ENCODE results near the gene RBM47. TPM values are rescaled to one million over a fixed set of nuclear protein-coding genes. Genes with fewer than 3 reads are reported as not detected.

Gene RBM47
- total and polyA plus RNA-seq, 2 donors (not counting 1 experiment from before 2014, with no cell fraction given), result 5.6 to 12.9 TPM

- POLR2A ChIA-PET, result no interaction called here
- intact Hi-C loops (cut with micrococcal nuclease), result no loop called here
These were observed 128.9 kb downstream of the RBM47 start for GRCh38 chr4:40500781-40501180.

GRCh38 chr4:40493160-40493559 is 136.5 kb downstream of the RBM47 start:
- Histone ChIP-seq H4K20me1 (ENCODE audit: control insufficient read depth, insufficient read depth, low read length, poor library complexity, severe bottlenecking) (no peaks in the 10 kb centered on the region), H3K4me3 (ENCODE audit: control extremely low read depth in 1 of 5, extremely low read depth in 1 of 5, insufficient read depth in 1 of 5, low read depth in 2 of 5, low read length in 4 of 5) (no peak overlapping the region), H3K9ac (ENCODE audit: low read length) (no peak overlapping the region), H3K4me2 (replicated peaks; ENCODE audit: low read depth, low read length, poor library complexity, severe bottlenecking) (no peak overlapping the region), H2AFZ (ENCODE audit: insufficient read depth, low read depth, low read length, poor library complexity, severe bottlenecking) (no peak overlapping the region), H3K27ac (ENCODE audit: low read length in 2 of 2) (no peak overlapping the region), H3K9me3 (ENCODE audit: control extremely low read depth in 1 of 3, control insufficient read depth in 2 of 3, insufficient read depth in 1 of 3, low read length in 2 of 3) (no peaks in the 10 kb centered on the region), H3K4me1 (ENCODE audit: control insufficient read depth in 2 of 2, insufficient read depth in 2 of 2, low read length in 2 of 2) (no peaks in the 10 kb centered on the region), H3K79me2 (ENCODE audit: control insufficient read depth, insufficient read depth, low read length) (no peaks in the 10 kb centered on the region), H3K36me3 (replicated peaks in 1 of 2; ENCODE audit: control extremely low read depth in 1 of 2, control insufficient read depth in 1 of 2, extremely low read depth in 1 of 2, insufficient read depth in 2 of 2, low read length in 1 of 2) (no peaks in the 10 kb centered on the region), H3K27me3 (replicated peaks in 1 of 4; ENCODE audit: control extremely low read depth in 1 of 4, control insufficient read depth in 3 of 4, insufficient read depth in 4 of 4, low read length in 3 of 4) (no peaks in the 10 kb centered on the region)
- Mint-ChIP-seq H3K4me3 (no peak overlapping the region), H3K4me1 (no peaks in the 10 kb centered on the region), H3K27me3 (no peaks in the 10 kb centered on the region), H3K27ac (no peak overlapping the region), H3K9me3 (ENCODE audit: insufficient read depth) (no peaks in the 10 kb centered on the region)
- POLR2A ChIA-PET, result interaction anchor here (0.5 kb wide), 1 partner anchor 12 kb away, joined by 5 read pairs; no protein-coding TSS in a partner anchor
- DNase-seq (no peak), ATAC-seq (ENCODE audit: low read depth) (no peak)
- CTCF ChIA-PET, result no interaction called here
- WGBS (ENCODE audit: insufficient coverage), result 80% methylated on average over 1 of the region's 3 CpGs
- intact Hi-C loops (cut with micrococcal nuclease), result no loop called here
- TF ChIP-seq CTCF (IDR thresholded peaks at IDR 0.05) (no peak), EZH2 (IDR thresholded peaks at IDR 0.05; ENCODE audit: borderline replicate concordance, insufficient read depth, low read depth, low read length, poor library complexity, severe bottlenecking) (no peak)

More at GRCh38 chr4:40500781-40501180, 128.9 kb downstream of the RBM47 start:
- Histone ChIP-seq H3K27ac (ENCODE audit: low read length in 2 of 2) (no peak overlapping the region), H4K20me1 (ENCODE audit: control insufficient read depth, insufficient read depth, low read length, poor library complexity, severe bottlenecking) (no peaks in the 10 kb centered on the region), H3K4me3 (ENCODE audit: control extremely low read depth in 1 of 5, extremely low read depth in 1 of 5, insufficient read depth in 1 of 5, low read depth in 2 of 5, low read length in 4 of 5) (no peak overlapping the region), H3K9me3 (ENCODE audit: control extremely low read depth in 1 of 3, control insufficient read depth in 2 of 3, insufficient read depth in 1 of 3, low read length in 2 of 3) (no peaks in the 10 kb centered on the region), H3K79me2 (ENCODE audit: control insufficient read depth, insufficient read depth, low read length) (no peaks in the 10 kb centered on the region), H2AFZ (ENCODE audit: insufficient read depth, low read depth, low read length, poor library complexity, severe bottlenecking) (no peak overlapping the region), H3K4me2 (replicated peaks; ENCODE audit: low read depth, low read length, poor library complexity, severe bottlenecking) (no peak overlapping the region), H3K9ac (ENCODE audit: low read length) (no peak overlapping the region), H3K36me3 (replicated peaks in 1 of 2; ENCODE audit: control extremely low read depth in 1 of 2, control insufficient read depth in 1 of 2, extremely low read depth in 1 of 2, insufficient read depth in 2 of 2, low read length in 1 of 2) (no peaks in the 10 kb centered on the region), H3K4me1 (ENCODE audit: control insufficient read depth in 2 of 2, insufficient read depth in 2 of 2, low read length in 2 of 2) (peaks cover 0 to 2% of the 10 kb centered on the region in 2 donors), H3K27me3 (replicated peaks in 1 of 4; ENCODE audit: control extremely low read depth in 1 of 4, control insufficient read depth in 3 of 4, insufficient read depth in 4 of 4, low read length in 3 of 4) (no peaks in the 10 kb centered on the region)
- no peak for TF ChIP-seq EZH2 (IDR thresholded peaks at IDR 0.05; ENCODE audit: borderline replicate concordance, insufficient read depth, low read depth, low read length, poor library complexity, severe bottlenecking)
- TF ChIP-seq CTCF (IDR thresholded peaks at IDR 0.05), result no peak
- H3K9me3 Mint-ChIP-seq (ENCODE audit: insufficient read depth), result no peaks in the 10 kb centered on the region
- no peak for ATAC-seq (ENCODE audit: low read depth)
- no peaks in the 10 kb centered on the region for H3K27me3 Mint-ChIP-seq
- CTCF ChIA-PET, result no interaction called here
- H3K27ac Mint-ChIP-seq, result no peak overlapping the region
- no peak for DNase-seq
- H3K4me1 Mint-ChIP-seq, result peaks cover 9% of the 10 kb centered on the region
- H3K4me3 Mint-ChIP-seq, result no peak overlapping the region
- WGBS (ENCODE audit: insufficient coverage), result 100% methylated on average over 3 of the region's 6 CpGs

Data from B cell (primary cell).